ENCODE data around the gene PPARD. TPM values are rescaled to one million over a fixed set of nuclear protein-coding genes. Genes with fewer than 3 reads are reported as not detected.

The PPARD gene
- total RNA-seq, 1 experiment from 2014 or later: 24.7 TPM

DNA sequence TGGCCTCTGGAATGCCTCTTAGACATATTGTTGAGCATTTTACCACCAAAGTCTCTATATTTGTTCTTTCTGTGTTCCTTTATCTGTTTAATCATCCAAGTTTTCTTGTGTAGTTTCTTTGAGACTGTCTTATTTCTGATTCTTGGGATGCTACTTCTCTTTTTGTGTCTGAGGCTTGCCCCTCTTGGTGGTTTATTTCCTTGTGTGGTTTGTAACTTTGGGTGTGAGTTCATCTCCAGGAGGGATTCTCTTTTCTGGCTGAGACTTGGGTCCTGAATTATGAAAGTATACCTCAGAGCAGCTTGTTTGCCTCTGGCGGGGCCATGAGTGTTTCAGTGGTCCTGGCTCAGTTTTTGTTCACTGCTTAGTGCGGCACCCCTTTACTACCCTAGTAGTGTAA lies 33.9 kb downstream of the PPARD start:
- ChIA-PET CTCF (no interaction called here), POLR2A (ENCODE audit: unreplicated experiment) (no interaction called here)
- Histone ChIP-seq H3K27ac (no peak overlapping the region), H3K4me1 (replicated peaks; ENCODE audit: insufficient read depth) (no peaks in the 10 kb centered on the region), H3K9me3 (ENCODE audit: insufficient read depth, low read depth) (no peaks in the 10 kb centered on the region), H3K27me3 (ENCODE audit: insufficient read depth, low read depth) (no peaks in the 10 kb centered on the region), H3K9me2 (ENCODE audit: insufficient read depth) (no peaks in the 10 kb centered on the region), H3K4me3 (no peak overlapping the region), H4K20me1 (ENCODE audit: insufficient read depth) (no peaks in the 10 kb centered on the region), H3K79me2 (ENCODE audit: low read depth) (peaks cover 5% of the 10 kb centered on the region; the same call in 1 of the 2 replicates), H3F3A (ENCODE audit: insufficient read depth, low read depth) (no peaks in the 10 kb centered on the region), H2AFZ (no peak overlapping the region), H3K36me3 (ENCODE audit: low read depth) (no peaks in the 10 kb centered on the region), H3K4me2 (no peak overlapping the region)
- BruUV-seq (replicated peaks): no TSS peak
- intact Hi-C loops (cut with micrococcal nuclease; ENCODE audit: unreplicated experiment): no loop called here
- no peak for DNase-seq
- TF ChIP-seq, protein P1, sequence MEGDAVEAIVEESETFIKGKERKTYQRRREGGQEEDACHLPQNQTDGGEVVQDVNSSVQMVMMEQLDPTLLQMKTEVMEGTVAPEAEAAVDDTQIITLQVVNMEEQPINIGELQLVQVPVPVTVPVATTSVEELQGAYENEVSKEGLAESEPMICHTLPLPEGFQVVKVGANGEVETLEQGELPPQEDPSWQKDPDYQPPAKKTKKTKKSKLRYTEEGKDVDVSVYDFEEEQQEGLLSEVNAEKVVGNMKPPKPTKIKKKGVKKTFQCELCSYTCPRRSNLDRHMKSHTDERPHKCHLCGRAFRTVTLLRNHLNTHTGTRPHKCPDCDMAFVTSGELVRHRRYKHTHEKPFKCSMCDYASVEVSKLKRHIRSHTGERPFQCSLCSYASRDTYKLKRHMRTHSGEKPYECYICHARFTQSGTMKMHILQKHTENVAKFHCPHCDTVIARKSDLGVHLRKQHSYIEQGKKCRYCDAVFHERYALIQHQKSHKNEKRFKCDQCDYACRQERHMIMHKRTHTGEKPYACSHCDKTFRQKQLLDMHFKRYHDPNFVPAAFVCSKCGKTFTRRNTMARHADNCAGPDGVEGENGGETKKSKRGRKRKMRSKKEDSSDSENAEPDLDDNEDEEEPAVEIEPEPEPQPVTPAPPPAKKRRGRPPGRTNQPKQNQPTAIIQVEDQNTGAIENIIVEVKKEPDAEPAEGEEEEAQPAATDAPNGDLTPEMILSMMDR (conservative IDR thresholded peaks at IDR 0.05): no peak
- TF ChIP-seq EZH2 (IDR thresholded peaks at IDR 0.05; ENCODE audit: low read depth): no peak

GRCh38 chr6:35377002-35377401 lies 34.6 kb downstream of the PPARD start:
- ChIA-PET CTCF (no interaction called here), POLR2A (ENCODE audit: unreplicated experiment) (no interaction called here)
- H2AFZ ChIP-seq: no peak overlapping the region

GRCh38 chr6:35378261-35378660 lies 35.9 kb downstream of the PPARD start:
- Histone ChIP-seq H3K9me2 (ENCODE audit: insufficient read depth) (no peaks in the 10 kb centered on the region), H3F3A (ENCODE audit: insufficient read depth, low read depth) (no peaks in the 10 kb centered on the region), H3K4me3 (no peak overlapping the region), H3K27me3 (ENCODE audit: insufficient read depth, low read depth) (no peaks in the 10 kb centered on the region), H3K27ac (no peak overlapping the region), H3K4me1 (replicated peaks; ENCODE audit: insufficient read depth) (no peaks in the 10 kb centered on the region), H3K4me2 (no peak overlapping the region), H3K9me3 (ENCODE audit: insufficient read depth, low read depth) (no peaks in the 10 kb centered on the region), H2AFZ (no peak overlapping the region), H4K20me1 (ENCODE audit: insufficient read depth) (no peaks in the 10 kb centered on the region), H3K79me2 (ENCODE audit: low read depth) (no peaks in the 10 kb centered on the region), H3K36me3 (ENCODE audit: low read depth) (no peaks in the 10 kb centered on the region)
- TF ChIP-seq EZH2 (IDR thresholded peaks at IDR 0.05; ENCODE audit: low read depth): no peak
- TF ChIP-seq, protein P1 (conservative IDR thresholded peaks at IDR 0.05): no peak
- ChIA-PET CTCF (no interaction called here), POLR2A (ENCODE audit: unreplicated experiment) (no interaction called here)
- intact Hi-C loops (cut with micrococcal nuclease; ENCODE audit: unreplicated experiment): no loop called here
- BruUV-seq (replicated peaks): no TSS peak
- DNase-seq: no peak

More at GRCh38 chr6:35377002-35377401, 34.6 kb downstream of the PPARD start:
- Histone ChIP-seq H3K27me3 (ENCODE audit: insufficient read depth, low read depth) (no peaks in the 10 kb centered on the region), H4K20me1 (ENCODE audit: insufficient read depth) (no peaks in the 10 kb centered on the region), H3K9me3 (ENCODE audit: insufficient read depth, low read depth) (no peaks in the 10 kb centered on the region), H3K36me3 (ENCODE audit: low read depth) (no peaks in the 10 kb centered on the region), H3K9me2 (ENCODE audit: insufficient read depth) (no peaks in the 10 kb centered on the region), H3F3A (ENCODE audit: insufficient read depth, low read depth) (no peaks in the 10 kb centered on the region), H3K27ac (no peak overlapping the region), H3K4me2 (no peak overlapping the region), H3K4me3 (no peak overlapping the region), H3K79me2 (ENCODE audit: low read depth) (peaks cover 2% of the 10 kb centered on the region; the same call in 1 of the 2 replicates), H3K4me1 (replicated peaks; ENCODE audit: insufficient read depth) (no peaks in the 10 kb centered on the region)
- DNase-seq: no peak
- BruUV-seq (replicated peaks): no TSS peak
- intact Hi-C loops (cut with micrococcal nuclease; ENCODE audit: unreplicated experiment): no loop called here
- no peak for TF ChIP-seq EZH2 (IDR thresholded peaks at IDR 0.05; ENCODE audit: low read depth)

GRCh38 chr6:35381132-35381531 lies 38.8 kb downstream of the PPARD start:
- ChIA-PET POLR2A (ENCODE audit: unreplicated experiment) (no interaction called here), CTCF (no interaction called here)
- Histone ChIP-seq H3K27me3 (ENCODE audit: insufficient read depth, low read depth) (no peaks in the 10 kb centered on the region), H3K27ac (no peak overlapping the region), H3K4me2 (no peak overlapping the region), H3K4me1 (replicated peaks; ENCODE audit: insufficient read depth) (no peaks in the 10 kb centered on the region), H2AFZ (no peak overlapping the region), H4K20me1 (ENCODE audit: insufficient read depth) (no peaks in the 10 kb centered on the region), H3F3A (ENCODE audit: insufficient read depth, low read depth) (no peaks in the 10 kb centered on the region), H3K9me2 (ENCODE audit: insufficient read depth) (no peaks in the 10 kb centered on the region), H3K9me3 (ENCODE audit: insufficient read depth, low read depth) (no peaks in the 10 kb centered on the region), H3K4me3 (no peak overlapping the region), H3K79me2 (ENCODE audit: low read depth) (no peaks in the 10 kb centered on the region), H3K36me3 (ENCODE audit: low read depth) (no peaks in the 10 kb centered on the region)
- TF ChIP-seq, protein P1 (conservative IDR thresholded peaks at IDR 0.05): no peak
- no peak for TF ChIP-seq EZH2 (IDR thresholded peaks at IDR 0.05; ENCODE audit: low read depth)
- intact Hi-C loops (cut with micrococcal nuclease; ENCODE audit: unreplicated experiment): no loop called here
- BruUV-seq (replicated peaks): no TSS peak
- no peak for DNase-seq

All from PC-9 (cell line).